GM12878 (cell line): ENCODE measurements around the gene THBS3. TPM values are rescaled to one million over a fixed set of nuclear protein-coding genes. Genes with fewer than 3 reads are reported as not detected.
A peak's percentile ranks its signal among the peaks of the same experiment; 100 is the strongest.

Experiments
- ESRRA ChIP-seq: IDR thresholded peaks from 2 replicates; pipeline ENCODE4 v1.6.1; 2012; ENCODE audit warnings: mild to moderate bottlenecking, low read length, improper control_type of control experiment
- NFXL1 ChIP-seq: fragments of 450-650 bp; IDR thresholded peaks from 2 replicates; pipeline ENCODE4 v1.6.1; 2017; ENCODE audit warnings: antibody characterized with exemption, mild to moderate bottlenecking, borderline replicate concordance
- NR2C2 ChIP-seq: IDR thresholded peaks from 2 replicates; pipeline ENCODE4 v1.6.1; 2011; ENCODE audit warnings: borderline replicate concordance, low read depth; ENCODE audit not compliant: control insufficient read depth, insufficient read length
- SMARCA5 ChIP-seq: fragments of 450-650 bp; IDR thresholded peaks from 2 replicates; pipeline ENCODE4 v1.6.1; 2017; ENCODE audit warnings: mild to moderate bottlenecking
- TBL1XR1 ChIP-seq: IDR thresholded peaks from 2 replicates; pipeline ENCODE4 v1.6.1; 2012; ENCODE audit warnings: low read depth, low read length, improper control_type of control experiment
- polyA plus RNA-seq, 11 experiments: library from polyadenylated mRNA; depleted of rRNA in 4 of 11; unstranded in 6 of 11; stranded (reverse) in 5 of 11; fragments of >200 nt; fragmentation: Nextera tagmentation in 4 of 11; fragmentation: Illumina TruSeq in 1 of 11; extraction: Ambion mirVana in 4 of 11; extraction: Trizol in 1 of 11; gene quantifications; 1 replicate in 1 of 11; 2 replicates in 10 of 11; pipeline versions ENCODE4 v1.2.1 to v1.2.3, GENCODE V29; 2011 to 2016; ENCODE audit warnings: inconsistent platforms in 2 of 11, missing spikeins in 2 of 11, low read depth in 1 of 11
- total RNA-seq, 4 experiments: library from RNA; depleted of rRNA in 3 of 4; stranded (reverse); fragments of >200 nt in 3 of 4; fragmentation: Illumina TruSeq in 1 of 4; extraction: Trizol in 1 of 4; gene quantifications; 2 replicates each; pipeline versions ENCODE4 v1.2.1 to v1.2.3, GENCODE V29; 2013 to 2021
- TF ChIP-seq, protein P1 (sequence below): fragments of 450-650 bp; formaldehyde crosslinking; IDR thresholded peaks from 2 replicates; pipeline ENCODE4 v1.4.0; 2020; ENCODE audit warnings: mild to moderate bottlenecking, moderate library complexity
- TF ChIP-seq, protein P2 (sequence below): fragments of 450-650 bp; IDR thresholded peaks from 2 replicates; pipeline ENCODE4 v1.6.1; 2017; ENCODE audit warnings: borderline replicate concordance
- TF ChIP-seq, protein P3 (sequence below): IDR thresholded peaks from 2 replicates; pipeline ENCODE4 v1.6.1; 2012; ENCODE audit warnings: improper control_type of control experiment, low read depth, low read length; ENCODE audit not compliant: insufficient replicate concordance
- TF ChIP-seq, protein P4 (sequence below): fragments of 450-650 bp; IDR thresholded peaks from 2 replicates; pipeline ENCODE4 v1.6.1; 2018; ENCODE audit warnings: mild to moderate bottlenecking, low read depth, moderate library complexity; ENCODE audit not compliant: partially characterized antibody
- TF ChIP-seq, protein P5 (sequence below): IDR thresholded peaks from 2 replicates; pipeline ENCODE4 v1.6.1; 2011; ENCODE audit warnings: borderline replicate concordance, low read depth, mild to moderate bottlenecking, moderate library complexity, mixed read lengths, low read length; ENCODE audit not compliant: insufficient read depth; ENCODE audit errors: extremely low read length

Gene THBS3
- total and polyA plus RNA-seq, 10 of the 15 experiments (the other 5 are each of a cell fraction or from before 2014, with no cell fraction given), result 0.66 to 3.6 (median 2.0) TPM

DNA sequence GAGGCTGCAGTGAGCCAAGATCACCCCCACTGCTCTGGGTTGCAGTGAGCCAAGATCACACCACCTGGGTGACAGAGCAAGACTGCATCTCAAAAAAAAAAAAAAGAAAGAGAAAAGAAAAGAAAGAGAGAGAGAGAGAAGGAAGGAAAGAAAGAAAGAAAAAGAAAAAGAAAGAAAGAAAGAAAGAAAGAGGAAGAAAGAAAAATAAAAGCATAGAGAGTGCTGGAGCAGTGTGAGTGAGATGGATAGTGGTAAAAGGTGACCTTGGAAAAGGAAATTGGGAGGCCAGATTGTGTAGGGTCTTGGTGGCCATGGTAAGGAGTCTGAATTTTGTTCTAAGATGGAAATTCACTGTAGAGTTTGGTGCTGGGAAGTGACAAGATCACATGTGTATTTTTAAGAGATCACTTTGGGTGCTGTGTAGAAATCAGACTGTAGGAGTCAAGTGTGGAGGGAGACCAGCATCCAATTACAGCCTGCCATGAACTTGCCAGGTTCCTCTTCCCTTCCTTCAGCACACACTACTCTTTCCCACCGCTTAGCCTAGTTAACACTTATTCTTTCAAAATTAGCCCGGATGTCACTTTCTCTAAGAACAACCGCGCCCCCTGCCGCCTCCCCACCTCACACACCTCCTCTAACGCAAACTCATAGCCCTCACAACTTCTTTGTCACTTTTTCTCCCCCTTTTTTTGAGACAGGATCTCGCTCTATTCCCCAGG lies 18.7 kb upstream of the THBS3 start (continued):
- TF ChIP-seq, protein P1, sequence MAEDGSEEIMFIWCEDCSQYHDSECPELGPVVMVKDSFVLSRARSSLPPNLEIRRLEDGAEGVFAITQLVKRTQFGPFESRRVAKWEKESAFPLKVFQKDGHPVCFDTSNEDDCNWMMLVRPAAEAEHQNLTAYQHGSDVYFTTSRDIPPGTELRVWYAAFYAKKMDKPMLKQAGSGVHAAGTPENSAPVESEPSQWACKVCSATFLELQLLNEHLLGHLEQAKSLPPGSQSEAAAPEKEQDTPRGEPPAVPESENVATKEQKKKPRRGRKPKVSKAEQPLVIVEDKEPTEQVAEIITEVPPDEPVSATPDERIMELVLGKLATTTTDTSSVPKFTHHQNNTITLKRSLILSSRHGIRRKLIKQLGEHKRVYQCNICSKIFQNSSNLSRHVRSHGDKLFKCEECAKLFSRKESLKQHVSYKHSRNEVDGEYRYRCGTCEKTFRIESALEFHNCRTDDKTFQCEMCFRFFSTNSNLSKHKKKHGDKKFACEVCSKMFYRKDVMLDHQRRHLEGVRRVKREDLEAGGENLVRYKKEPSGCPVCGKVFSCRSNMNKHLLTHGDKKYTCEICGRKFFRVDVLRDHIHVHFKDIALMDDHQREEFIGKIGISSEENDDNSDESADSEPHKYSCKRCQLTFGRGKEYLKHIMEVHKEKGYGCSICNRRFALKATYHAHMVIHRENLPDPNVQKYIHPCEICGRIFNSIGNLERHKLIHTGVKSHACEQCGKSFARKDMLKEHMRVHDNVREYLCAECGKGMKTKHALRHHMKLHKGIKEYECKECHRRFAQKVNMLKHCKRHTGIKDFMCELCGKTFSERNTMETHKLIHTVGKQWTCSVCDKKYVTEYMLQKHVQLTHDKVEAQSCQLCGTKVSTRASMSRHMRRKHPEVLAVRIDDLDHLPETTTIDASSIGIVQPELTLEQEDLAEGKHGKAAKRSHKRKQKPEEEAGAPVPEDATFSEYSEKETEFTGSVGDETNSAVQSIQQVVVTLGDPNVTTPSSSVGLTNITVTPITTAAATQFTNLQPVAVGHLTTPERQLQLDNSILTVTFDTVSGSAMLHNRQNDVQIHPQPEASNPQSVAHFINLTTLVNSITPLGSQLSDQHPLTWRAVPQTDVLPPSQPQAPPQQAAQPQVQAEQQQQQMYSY (CRISPR knock-in tag), result no peak
- TF ChIP-seq TBL1XR1 (no peak), NFXL1 (no peak), NR2C2 (no peak), ESRRA (no peak), SMARCA5 (peak; percentile 83; the same call in 1 of the 2 replicates)
- TF ChIP-seq, protein P2, sequence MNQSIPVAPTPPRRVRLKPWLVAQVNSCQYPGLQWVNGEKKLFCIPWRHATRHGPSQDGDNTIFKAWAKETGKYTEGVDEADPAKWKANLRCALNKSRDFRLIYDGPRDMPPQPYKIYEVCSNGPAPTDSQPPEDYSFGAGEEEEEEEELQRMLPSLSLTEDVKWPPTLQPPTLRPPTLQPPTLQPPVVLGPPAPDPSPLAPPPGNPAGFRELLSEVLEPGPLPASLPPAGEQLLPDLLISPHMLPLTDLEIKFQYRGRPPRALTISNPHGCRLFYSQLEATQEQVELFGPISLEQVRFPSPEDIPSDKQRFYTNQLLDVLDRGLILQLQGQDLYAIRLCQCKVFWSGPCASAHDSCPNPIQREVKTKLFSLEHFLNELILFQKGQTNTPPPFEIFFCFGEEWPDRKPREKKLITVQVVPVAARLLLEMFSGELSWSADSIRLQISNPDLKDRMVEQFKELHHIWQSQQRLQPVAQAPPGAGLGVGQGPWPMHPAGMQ, result no peak; the same call in 1 of the 2 replicates
- TF ChIP-seq, protein P3, sequence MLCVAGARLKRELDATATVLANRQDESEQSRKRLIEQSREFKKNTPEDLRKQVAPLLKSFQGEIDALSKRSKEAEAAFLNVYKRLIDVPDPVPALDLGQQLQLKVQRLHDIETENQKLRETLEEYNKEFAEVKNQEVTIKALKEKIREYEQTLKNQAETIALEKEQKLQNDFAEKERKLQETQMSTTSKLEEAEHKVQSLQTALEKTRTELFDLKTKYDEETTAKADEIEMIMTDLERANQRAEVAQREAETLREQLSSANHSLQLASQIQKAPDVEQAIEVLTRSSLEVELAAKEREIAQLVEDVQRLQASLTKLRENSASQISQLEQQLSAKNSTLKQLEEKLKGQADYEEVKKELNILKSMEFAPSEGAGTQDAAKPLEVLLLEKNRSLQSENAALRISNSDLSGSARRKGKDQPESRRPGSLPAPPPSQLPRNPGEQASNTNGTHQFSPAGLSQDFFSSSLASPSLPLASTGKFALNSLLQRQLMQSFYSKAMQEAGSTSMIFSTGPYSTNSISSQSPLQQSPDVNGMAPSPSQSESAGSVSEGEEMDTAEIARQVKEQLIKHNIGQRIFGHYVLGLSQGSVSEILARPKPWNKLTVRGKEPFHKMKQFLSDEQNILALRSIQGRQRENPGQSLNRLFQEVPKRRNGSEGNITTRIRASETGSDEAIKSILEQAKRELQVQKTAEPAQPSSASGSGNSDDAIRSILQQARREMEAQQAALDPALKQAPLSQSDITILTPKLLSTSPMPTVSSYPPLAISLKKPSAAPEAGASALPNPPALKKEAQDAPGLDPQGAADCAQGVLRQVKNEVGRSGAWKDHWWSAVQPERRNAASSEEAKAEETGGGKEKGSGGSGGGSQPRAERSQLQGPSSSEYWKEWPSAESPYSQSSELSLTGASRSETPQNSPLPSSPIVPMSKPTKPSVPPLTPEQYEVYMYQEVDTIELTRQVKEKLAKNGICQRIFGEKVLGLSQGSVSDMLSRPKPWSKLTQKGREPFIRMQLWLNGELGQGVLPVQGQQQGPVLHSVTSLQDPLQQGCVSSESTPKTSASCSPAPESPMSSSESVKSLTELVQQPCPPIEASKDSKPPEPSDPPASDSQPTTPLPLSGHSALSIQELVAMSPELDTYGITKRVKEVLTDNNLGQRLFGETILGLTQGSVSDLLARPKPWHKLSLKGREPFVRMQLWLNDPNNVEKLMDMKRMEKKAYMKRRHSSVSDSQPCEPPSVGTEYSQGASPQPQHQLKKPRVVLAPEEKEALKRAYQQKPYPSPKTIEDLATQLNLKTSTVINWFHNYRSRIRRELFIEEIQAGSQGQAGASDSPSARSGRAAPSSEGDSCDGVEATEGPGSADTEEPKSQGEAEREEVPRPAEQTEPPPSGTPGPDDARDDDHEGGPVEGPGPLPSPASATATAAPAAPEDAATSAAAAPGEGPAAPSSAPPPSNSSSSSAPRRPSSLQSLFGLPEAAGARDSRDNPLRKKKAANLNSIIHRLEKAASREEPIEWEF, result no peak
- TF ChIP-seq, protein P4, sequence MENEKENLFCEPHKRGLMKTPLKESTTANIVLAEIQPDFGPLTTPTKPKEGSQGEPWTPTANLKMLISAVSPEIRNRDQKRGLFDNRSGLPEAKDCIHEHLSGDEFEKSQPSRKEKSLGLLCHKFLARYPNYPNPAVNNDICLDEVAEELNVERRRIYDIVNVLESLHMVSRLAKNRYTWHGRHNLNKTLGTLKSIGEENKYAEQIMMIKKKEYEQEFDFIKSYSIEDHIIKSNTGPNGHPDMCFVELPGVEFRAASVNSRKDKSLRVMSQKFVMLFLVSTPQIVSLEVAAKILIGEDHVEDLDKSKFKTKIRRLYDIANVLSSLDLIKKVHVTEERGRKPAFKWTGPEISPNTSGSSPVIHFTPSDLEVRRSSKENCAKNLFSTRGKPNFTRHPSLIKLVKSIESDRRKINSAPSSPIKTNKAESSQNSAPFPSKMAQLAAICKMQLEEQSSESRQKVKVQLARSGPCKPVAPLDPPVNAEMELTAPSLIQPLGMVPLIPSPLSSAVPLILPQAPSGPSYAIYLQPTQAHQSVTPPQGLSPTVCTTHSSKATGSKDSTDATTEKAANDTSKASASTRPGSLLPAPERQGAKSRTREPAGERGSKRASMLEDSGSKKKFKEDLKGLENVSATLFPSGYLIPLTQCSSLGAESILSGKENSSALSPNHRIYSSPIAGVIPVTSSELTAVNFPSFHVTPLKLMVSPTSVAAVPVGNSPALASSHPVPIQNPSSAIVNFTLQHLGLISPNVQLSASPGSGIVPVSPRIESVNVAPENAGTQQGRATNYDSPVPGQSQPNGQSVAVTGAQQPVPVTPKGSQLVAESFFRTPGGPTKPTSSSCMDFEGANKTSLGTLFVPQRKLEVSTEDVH, result no peak
- TF ChIP-seq, protein P5, sequence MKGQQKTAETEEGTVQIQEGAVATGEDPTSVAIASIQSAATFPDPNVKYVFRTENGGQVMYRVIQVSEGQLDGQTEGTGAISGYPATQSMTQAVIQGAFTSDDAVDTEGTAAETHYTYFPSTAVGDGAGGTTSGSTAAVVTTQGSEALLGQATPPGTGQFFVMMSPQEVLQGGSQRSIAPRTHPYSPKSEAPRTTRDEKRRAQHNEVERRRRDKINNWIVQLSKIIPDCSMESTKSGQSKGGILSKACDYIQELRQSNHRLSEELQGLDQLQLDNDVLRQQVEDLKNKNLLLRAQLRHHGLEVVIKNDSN, result no peak
